HCT116 (cell line): ENCODE data around the gene SH2D6. TPM values are rescaled to one million over a fixed set of nuclear protein-coding genes. Genes with fewer than 3 reads are reported as not detected.

ENCODE experiments used
- ATAC-seq: fragments of 200-7000 bp; cut with Tn5 transposase; 2 replicates; pipeline ENCODE4 v1.9.1; 2020; ENCODE audit warnings: mild to moderate bottlenecking, moderate library complexity
- BruUV-seq: library from RNA; stranded (reverse); fragments of 400-500 nt; replicated peaks from 2 replicates; lab custom pipeline; 2021; lab: Mats Ljungman, UMichigan
- CTCF ChIA-PET: fragments of 300-600 bp; sonication (Branson Sonifier 250); formaldehyde crosslinking; loops from one replicate; lab custom pipeline; 2021; ENCODE audit warnings: antibody characterized with exemption; lab: Charles Lee
- POLR2A ChIA-PET: fragments of 300-600, 350-600 bp; sonication (Branson Sonifier 250); formaldehyde crosslinking; loops from one replicate; lab custom pipeline; 2021; ENCODE audit warnings: antibody characterized with exemption; lab: Charles Lee
- RAD21 ChIA-PET, 2 experiments: fragments of 300-600 bp; sonication (Branson Sonifier 250); formaldehyde crosslinking; loops; one replicate each; lab custom pipeline; 2023; ENCODE audit warnings: low total read pairs in 2 of 2; ENCODE audit not compliant: uncharacterized antibody in 2 of 2, unreplicated experiment in 2 of 2, low non-redundant PET in 1 of 2; lab: Charles Lee
- DNase-seq: peaks from one replicate; pipeline ENCODE4 v3.0.0-alpha.2; 2010; ENCODE audit warnings: low read depth, low spot score
- H2AFZ ChIP-seq: fragments of 200-600 bp; shearing (Covaris generic), sonication (generic); 2 replicates; pipeline ENCODE4 v1.6.1; 2017; ENCODE audit warnings: low read depth, mixed run types, mixed read lengths, antibody characterized with exemption, low read length; ENCODE audit not compliant: poor library complexity, severe bottlenecking
- H3K27ac ChIP-seq: 2 replicates; pipeline ENCODE4 v1.5.1; 2012; ENCODE audit warnings: low read depth, low read length
- H3K27me3 ChIP-seq: fragments of 200-600 bp; sonication (generic); 2 replicates; pipeline ENCODE4 v1.6.1; 2016; ENCODE audit warnings: mixed run types, low read length, mixed read lengths; ENCODE audit not compliant: insufficient read depth
- H3K36me3 ChIP-seq, 2 experiments: fragments of 200-500 bp in 1 of 2; fragments of 200-600 bp in 1 of 2; sonication (Bioruptor generic) in 1 of 2; sonication (generic) in 1 of 2; 2 replicates each; pipeline versions ENCODE4 v1.5.1 to v1.6.1; 2014 to 2016; ENCODE audit warnings: low read length in 2 of 2, inconsistent platforms in 1 of 2, mixed read lengths in 1 of 2, mixed run types in 1 of 2; ENCODE audit not compliant: insufficient read depth in 2 of 2, control insufficient read depth in 1 of 2
- H3K4me1 ChIP-seq, 2 experiments: fragments of 200-600 bp in 1 of 2; sonication (generic) in 1 of 2; 2 replicates each; pipeline versions ENCODE4 v1.5.1 to v1.6.1; 2012 to 2017; ENCODE audit warnings: low read length in 2 of 2, inconsistent platforms in 1 of 2, mild to moderate bottlenecking in 1 of 2, mixed read lengths in 1 of 2, mixed run types in 1 of 2, moderate library complexity in 1 of 2; ENCODE audit not compliant: insufficient read depth in 2 of 2, control insufficient read depth in 1 of 2
- H3K4me2 ChIP-seq: fragments of 200-600 bp; sonication (generic); 2 replicates; pipeline ENCODE4 v1.6.1; 2017; ENCODE audit warnings: mixed run types, low read length, mixed read lengths
- H3K4me3 ChIP-seq, 2 experiments: fragments of 200-600 bp in 1 of 2; sonication (generic) in 1 of 2; replicated peaks in 1 of 2; 2 replicates each; pipeline ENCODE4 v1.5.1; 2011 to 2016; ENCODE audit warnings: low read length in 2 of 2, control low read depth in 1 of 2, low read depth in 1 of 2, mild to moderate bottlenecking in 1 of 2, mixed read lengths in 1 of 2, mixed run types in 1 of 2
- H3K79me2 ChIP-seq: fragments of 200-600 bp; sonication (generic); 2 replicates; pipeline ENCODE4 v1.6.1; 2017; ENCODE audit warnings: mild to moderate bottlenecking, mixed run types, low read length, moderate library complexity, mixed read lengths; ENCODE audit not compliant: insufficient read depth
- H3K9ac ChIP-seq: fragments of 200-600 bp; sonication (generic); 2 replicates; pipeline ENCODE4 v1.6.1; 2016; ENCODE audit warnings: low read length, mixed read lengths
- H3K9me2 ChIP-seq: fragments of 200-600 bp; sonication (generic), shearing (Covaris generic); 2 replicates; pipeline ENCODE4 v1.6.1; 2017; ENCODE audit warnings: mixed run types, mild to moderate bottlenecking, moderate library complexity; ENCODE audit not compliant: insufficient read depth
- H3K9me3 ChIP-seq, 2 experiments: fragments of 200-500 bp in 1 of 2; fragments of 200-600 bp in 1 of 2; sonication (Bioruptor generic) in 1 of 2; sonication (generic) in 1 of 2; 2 replicates each; pipeline ENCODE4 v1.6.1; 2014 to 2017; ENCODE audit warnings: low read length in 2 of 2, mixed read lengths in 2 of 2, inconsistent platforms in 1 of 2, low read depth in 1 of 2, mild to moderate bottlenecking in 1 of 2, mixed run types in 1 of 2, moderate library complexity in 1 of 2; ENCODE audit not compliant: control insufficient read depth in 1 of 2, insufficient read depth in 1 of 2
- H4K20me1 ChIP-seq: fragments of 200-600 bp; sonication (generic), shearing (Covaris generic); 2 replicates; pipeline ENCODE4 v1.6.1; 2017; ENCODE audit warnings: mixed run types, mild to moderate bottlenecking, moderate library complexity; ENCODE audit not compliant: insufficient read depth
- ATF3 ChIP-seq: IDR thresholded peaks from 2 replicates; pipeline ENCODE4 v1.6.1; 2012
- CBX3 ChIP-seq: IDR thresholded peaks from 2 replicates; pipeline ENCODE4 v1.6.1; 2012; ENCODE audit warnings: low read depth
- CEBPB ChIP-seq: IDR thresholded peaks from 2 replicates; pipeline ENCODE4 v1.6.1; 2012; ENCODE audit warnings: low read depth
- CTCF ChIP-seq, 3 experiments: fragments of 200-600 bp in 1 of 3; sonication (generic) in 1 of 3; IDR thresholded peaks in 2 of 3; conservative IDR thresholded peaks in 1 of 3; 2 replicates each; pipeline ENCODE4 v1.5.1; 2012 to 2017; ENCODE audit warnings: low read depth in 2 of 3, low read length in 2 of 3, antibody characterized with exemption in 1 of 3, borderline replicate concordance in 1 of 3, control low read depth in 1 of 3, mild to moderate bottlenecking in 1 of 3, mixed read lengths in 1 of 3, mixed run types in 1 of 3, moderate library complexity in 1 of 3; ENCODE audit not compliant: insufficient read depth in 1 of 3
- ELF1 ChIP-seq: IDR thresholded peaks from 2 replicates; pipeline ENCODE4 v1.6.1; 2012; ENCODE audit warnings: low read depth, borderline replicate concordance
- EZH2 ChIP-seq: fragments of 200-600 bp; sonication (generic); IDR thresholded peaks from 2 replicates; pipeline ENCODE4 v1.6.1; 2017; ENCODE audit warnings: antibody characterized with exemption, mixed run types
- EZH2phosphoT487 ChIP-seq: fragments of 200-600 bp; IDR thresholded peaks from 2 replicates; pipeline ENCODE4 v1.6.1; 2018; ENCODE audit warnings: antibody characterized with exemption, borderline replicate concordance
- FOSL1 ChIP-seq: IDR thresholded peaks from 2 replicates; pipeline ENCODE4 v1.6.1; 2012; ENCODE audit warnings: low read depth
- JUND ChIP-seq: IDR thresholded peaks from 2 replicates; pipeline ENCODE4 v1.6.1; 2012
- POLR2A ChIP-seq: IDR thresholded peaks from 2 replicates; pipeline ENCODE4 v1.7.0; 2011; ENCODE audit warnings: borderline replicate concordance; ENCODE audit not compliant: insufficient read depth, insufficient read length; ENCODE audit errors: extremely low read depth
- RAD21 ChIP-seq: IDR thresholded peaks from 2 replicates; pipeline ENCODE4 v1.6.1; 2012; ENCODE audit warnings: low read depth, mild to moderate bottlenecking
- SIN3A ChIP-seq: IDR thresholded peaks from 2 replicates; pipeline ENCODE4 v1.6.1; 2012; ENCODE audit warnings: low read depth
- TCF7L2 ChIP-seq: IDR thresholded peaks from 2 replicates; pipeline ENCODE4 v1.7.0; 2011; ENCODE audit warnings: borderline replicate concordance, inconsistent platforms; ENCODE audit not compliant: insufficient read depth, insufficient read length; ENCODE audit errors: extremely low read depth
- YY1 ChIP-seq: IDR thresholded peaks from 2 replicates; pipeline ENCODE4 v1.6.1; 2011; ENCODE audit warnings: low read length, low read depth, moderate library complexity, mild to moderate bottlenecking; ENCODE audit not compliant: insufficient replicate concordance; ENCODE audit errors: extremely low read depth
- intact Hi-C: fragments of 100-400 bp; cut with micrococcal nuclease; formaldehyde crosslinking; loops from 2 replicates; pipeline ENCODE4 v1.10.0; 2022
- total RNA-seq: library from RNA; stranded (reverse); gene quantifications from one replicate; pipeline ENCODE4 v1.2.1, GENCODE V29; 2021; ENCODE audit not compliant: unreplicated experiment
- TF ChIP-seq, protein P1 (sequence below): IDR thresholded peaks from 2 replicates; pipeline ENCODE4 v1.6.1; 2012; ENCODE audit warnings: low read depth
- TF ChIP-seq, protein P2 (sequence below): IDR thresholded peaks from 2 replicates; pipeline ENCODE4 v1.6.1; 2012

SH2D6 gene
- total RNA-seq, 1 experiment from 2014 or later, result 2.7 TPM

GRCh38 chr2:85457043-85457442, 38.5 kb downstream of the SH2D6 start:
- intact Hi-C loops, result no loop called here
- BruUV-seq, result TSS peak; percentile 35
- H3K9ac ChIP-seq, result no peak overlapping the region
- H3K27ac ChIP-seq, result peak overlapping the region; percentile 85
- no peak overlapping the region for H2AFZ ChIP-seq
- H3K79me2 ChIP-seq, result no peaks in the 10 kb centered on the region
- no peaks in the 10 kb centered on the region for H3K36me3 ChIP-seq
- no peaks in the 10 kb centered on the region for H4K20me1 ChIP-seq
- no peaks in the 10 kb centered on the region for H3K9me2 ChIP-seq
- no peak for DNase-seq
- H3K9me3 ChIP-seq, result no peaks in the 10 kb centered on the region
- peaks cover 58 to 66% of the 10 kb centered on the region in 2 experiments for H3K4me1 ChIP-seq
- no peak for TF ChIP-seq FOSL1
- no peak for TF ChIP-seq EZH2phosphoT487
- TF ChIP-seq YY1, result no peak
- TF ChIP-seq JUND, result no peak
- no peak for TF ChIP-seq CEBPB
- no peak for TF ChIP-seq TCF7L2
- TF ChIP-seq, protein P1, sequence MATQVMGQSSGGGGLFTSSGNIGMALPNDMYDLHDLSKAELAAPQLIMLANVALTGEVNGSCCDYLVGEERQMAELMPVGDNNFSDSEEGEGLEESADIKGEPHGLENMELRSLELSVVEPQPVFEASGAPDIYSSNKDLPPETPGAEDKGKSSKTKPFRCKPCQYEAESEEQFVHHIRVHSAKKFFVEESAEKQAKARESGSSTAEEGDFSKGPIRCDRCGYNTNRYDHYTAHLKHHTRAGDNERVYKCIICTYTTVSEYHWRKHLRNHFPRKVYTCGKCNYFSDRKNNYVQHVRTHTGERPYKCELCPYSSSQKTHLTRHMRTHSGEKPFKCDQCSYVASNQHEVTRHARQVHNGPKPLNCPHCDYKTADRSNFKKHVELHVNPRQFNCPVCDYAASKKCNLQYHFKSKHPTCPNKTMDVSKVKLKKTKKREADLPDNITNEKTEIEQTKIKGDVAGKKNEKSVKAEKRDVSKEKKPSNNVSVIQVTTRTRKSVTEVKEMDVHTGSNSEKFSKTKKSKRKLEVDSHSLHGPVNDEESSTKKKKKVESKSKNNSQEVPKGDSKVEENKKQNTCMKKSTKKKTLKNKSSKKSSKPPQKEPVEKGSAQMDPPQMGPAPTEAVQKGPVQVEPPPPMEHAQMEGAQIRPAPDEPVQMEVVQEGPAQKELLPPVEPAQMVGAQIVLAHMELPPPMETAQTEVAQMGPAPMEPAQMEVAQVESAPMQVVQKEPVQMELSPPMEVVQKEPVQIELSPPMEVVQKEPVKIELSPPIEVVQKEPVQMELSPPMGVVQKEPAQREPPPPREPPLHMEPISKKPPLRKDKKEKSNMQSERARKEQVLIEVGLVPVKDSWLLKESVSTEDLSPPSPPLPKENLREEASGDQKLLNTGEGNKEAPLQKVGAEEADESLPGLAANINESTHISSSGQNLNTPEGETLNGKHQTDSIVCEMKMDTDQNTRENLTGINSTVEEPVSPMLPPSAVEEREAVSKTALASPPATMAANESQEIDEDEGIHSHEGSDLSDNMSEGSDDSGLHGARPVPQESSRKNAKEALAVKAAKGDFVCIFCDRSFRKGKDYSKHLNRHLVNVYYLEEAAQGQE, result no peak
- TF ChIP-seq CBX3, result no peak
- TF ChIP-seq ATF3, result no peak
- no peak for TF ChIP-seq ELF1
- no peak for TF ChIP-seq POLR2A
- no peak for TF ChIP-seq SIN3A
- no peak for TF ChIP-seq RAD21
- TF ChIP-seq, protein P2, sequence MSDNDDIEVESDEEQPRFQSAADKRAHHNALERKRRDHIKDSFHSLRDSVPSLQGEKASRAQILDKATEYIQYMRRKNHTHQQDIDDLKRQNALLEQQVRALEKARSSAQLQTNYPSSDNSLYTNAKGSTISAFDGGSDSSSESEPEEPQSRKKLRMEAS, result no peak
- TF ChIP-seq EZH2, result no peak
- TF ChIP-seq CTCF (IDR thresholded peaks at IDR 0.05 in 2 of 3, conservative IDR thresholded peaks at IDR 0.05 in 1 of 3; ENCODE audit: borderline replicate concordance in 1 of 3, insufficient read depth in 1 of 3, low read depth in 2 of 3, low read length in 2 of 3), result no peak
- TF ChIP-seq, all 23 proteins: peak for 0
- Histone ChIP-seq H3K4me2 (peak overlapping the region; percentile 75), H3K27me3 (no peaks in the 10 kb centered on the region), H3K4me3 (no peak overlapping the region)
- no peak for ATAC-seq
- RAD21 ChIA-PET, result no interaction called here
- CTCF ChIA-PET, result no interaction called here
- POLR2A ChIA-PET, result interaction anchor here (1.4 to 4.5 kb wide), 6 partner anchors 11 to 89 kb away, joined by 3 to 23 read pairs (median 10); partner anchors contain the start of gene MAT2A
